SK-N-SH treated with all-trans-retinoic acid at 6 μM for 48 hours (cell line): ENCODE measurements around the gene MIPOL1.
"Not testable (repeated sequence)": the region's sequence is repeated elsewhere in the genome, so short reads cannot be mapped to it uniquely, and the experiment has no call there.

ENCODE experiments used
- ATAC-seq: fragments of 200-7000 bp; cut with Tn5 transposase; 3 replicates; pipeline ENCODE4 v1.9.1; 2020; ENCODE audit warnings: mild to moderate bottlenecking, moderate library complexity
- ARNTL ChIP-seq: fragments of 450-650 bp; formaldehyde crosslinking; IDR thresholded peaks from 2 replicates; pipeline ENCODE4 v1.5.0; 2020; ENCODE audit warnings: low read depth, mild to moderate bottlenecking, moderate library complexity, borderline replicate concordance
- BACH2 ChIP-seq: fragments of 250-450 bp; sonication (Bioruptor Pico); IDR thresholded peaks from 2 replicates; pipeline ENCODE4 v1.9.0; 2021; ENCODE audit warnings: mild to moderate bottlenecking, borderline replicate concordance
- CREB5 ChIP-seq: fragments of 250-450 bp; sonication (Bioruptor Pico); IDR thresholded peaks from 2 replicates; pipeline ENCODE4 v1.5.1; 2020; ENCODE audit warnings: low read depth, mild to moderate bottlenecking, moderate library complexity
- CSDC2 ChIP-seq: fragments of 250-450 bp; sonication (Bioruptor Pico); IDR thresholded peaks from 2 replicates; pipeline ENCODE4 v1.5.0; 2020; ENCODE audit warnings: mild to moderate bottlenecking, moderate library complexity
- CSRNP3 ChIP-seq: fragments of 250-450 bp; sonication (Bioruptor Pico); IDR thresholded peaks from 2 replicates; pipeline ENCODE4 v1.5.1; 2021; ENCODE audit warnings: mild to moderate bottlenecking, moderate library complexity
- ESRRG ChIP-seq: fragments of 250-450 bp; sonication (Bioruptor Pico); IDR thresholded peaks from 2 replicates; pipeline ENCODE4 v1.6.1; 2021; ENCODE audit warnings: mild to moderate bottlenecking
- GLIS3 ChIP-seq: fragments of 250-450 bp; sonication (Bioruptor Pico); IDR thresholded peaks from 2 replicates; pipeline ENCODE4 v1.5.0; 2020; ENCODE audit warnings: mild to moderate bottlenecking, moderate library complexity
- ISL1 ChIP-seq: fragments of 250-450 bp; sonication (Bioruptor Pico); IDR thresholded peaks from 2 replicates; pipeline ENCODE4 v2.1.2; 2022; ENCODE audit warnings: mild to moderate bottlenecking, moderate library complexity
- OSR1 ChIP-seq: fragments of 250-450 bp; sonication (Bioruptor Pico); IDR thresholded peaks from 2 replicates; pipeline ENCODE4 v1.8.0; 2022; ENCODE audit warnings: moderate library complexity, mild to moderate bottlenecking, inconsistent platforms
- PATZ1 ChIP-seq: fragments of 250-450 bp; sonication (Bioruptor Pico); IDR thresholded peaks from 2 replicates; pipeline ENCODE4 v1.8.0; 2020; ENCODE audit warnings: mild to moderate bottlenecking, moderate library complexity, borderline replicate concordance
- POU6F1 ChIP-seq: fragments of 250-450 bp; sonication (Bioruptor Pico); IDR thresholded peaks from 2 replicates; pipeline ENCODE4 v1.8.0; 2021; ENCODE audit warnings: low read depth, mild to moderate bottlenecking, moderate library complexity, borderline replicate concordance
- PPARA ChIP-seq: fragments of 250-450 bp; sonication (Bioruptor Pico); IDR thresholded peaks from 2 replicates; pipeline ENCODE4 v1.5.0; 2020; ENCODE audit warnings: mild to moderate bottlenecking, borderline replicate concordance
- SNAI2 ChIP-seq: fragments of 250-450 bp; sonication (Bioruptor Pico); IDR thresholded peaks from 2 replicates; pipeline ENCODE4 v1.5.0; 2020; ENCODE audit warnings: mild to moderate bottlenecking, moderate library complexity
- TCF4 ChIP-seq: fragments of 250-450 bp; sonication (Bioruptor Pico); IDR thresholded peaks from 2 replicates; pipeline ENCODE4 v1.8.0; 2021; ENCODE audit warnings: mild to moderate bottlenecking, moderate library complexity, borderline replicate concordance
- TOX ChIP-seq: fragments of 250-450 bp; sonication (Bioruptor Pico); IDR thresholded peaks from 2 replicates; pipeline ENCODE4 v1.8.0; 2021; ENCODE audit warnings: mild to moderate bottlenecking, moderate library complexity, borderline replicate concordance
- TSHZ2 ChIP-seq: fragments of 250-450 bp; sonication (Bioruptor Pico); IDR thresholded peaks from 2 replicates; pipeline ENCODE4 v1.5.0; 2020; ENCODE audit warnings: mild to moderate bottlenecking, moderate library complexity
- ZC3H10 ChIP-seq: fragments of 250-450 bp; sonication (Bioruptor Pico); IDR thresholded peaks from 2 replicates; pipeline ENCODE4 v1.5.1; 2021; ENCODE audit warnings: mild to moderate bottlenecking, moderate library complexity
- ZFP3 ChIP-seq: fragments of 250-450 bp; sonication (Bioruptor Pico); IDR thresholded peaks from 2 replicates; pipeline ENCODE4 v1.5.0; 2020; ENCODE audit warnings: mild to moderate bottlenecking, moderate library complexity
- ZFP30 ChIP-seq: fragments of 450-650 bp; formaldehyde crosslinking; IDR thresholded peaks from 2 replicates; pipeline ENCODE4 v1.5.0; 2022; ENCODE audit warnings: mild to moderate bottlenecking, moderate library complexity
- ZNF565 ChIP-seq: fragments of 450-650 bp; formaldehyde crosslinking; conservative IDR thresholded peaks from 2 replicates; pipeline ENCODE4 v1.5.0; 2020; ENCODE audit warnings: low read depth, mild to moderate bottlenecking, moderate library complexity
- ZNF70 ChIP-seq: fragments of 450-650 bp; formaldehyde crosslinking; IDR thresholded peaks from 2 replicates; pipeline ENCODE4 v1.5.0; 2020; ENCODE audit warnings: mild to moderate bottlenecking, moderate library complexity

The MIPOL1 gene

GRCh38 chr14:37202265-37202664, 4.5 kb downstream of the MIPOL1 start:
- no peak for TF ChIP-seq ZNF565
- no peak for TF ChIP-seq BACH2 (CRISPR knock-in tag)
- no peak for TF ChIP-seq CREB5
- TF ChIP-seq SNAI2 (CRISPR knock-in tag), result no peak
- no peak for TF ChIP-seq CSDC2 (CRISPR knock-in tag)
- no peak for TF ChIP-seq TOX (CRISPR knock-in tag)
- no peak for TF ChIP-seq ESRRG (CRISPR knock-in tag)
- TF ChIP-seq ZFP3, result no peak
- TF ChIP-seq TSHZ2 (CRISPR knock-in tag), result no peak
- no peak for TF ChIP-seq OSR1 (CRISPR knock-in tag)
- TF ChIP-seq GLIS3, result no peak
- no peak for ATAC-seq

- no peak for TF ChIP-seq PPARA (CRISPR knock-in tag)
- TF ChIP-seq ARNTL (CRISPR knock-in tag), result no peak
- TF ChIP-seq TCF4, result no peak
- TF ChIP-seq POU6F1 (CRISPR knock-in tag), result no peak
- no peak for TF ChIP-seq ZNF70 (CRISPR knock-in tag)
- no peak for ATAC-seq
Measured at GRCh38 chr14:37202812-37203211, 5.1 kb downstream of the MIPOL1 start.

- TF ChIP-seq TSHZ2 (CRISPR knock-in tag) (no peak), CSRNP3 (CRISPR knock-in tag) (no peak), CREB5 (no peak), PATZ1 (CRISPR knock-in tag) (no peak), PPARA (CRISPR knock-in tag) (no peak), ISL1 (CRISPR knock-in tag) (no peak), TOX (CRISPR knock-in tag) (no peak), OSR1 (CRISPR knock-in tag) (no peak), SNAI2 (CRISPR knock-in tag) (no peak), ESRRG (CRISPR knock-in tag) (no peak), ZC3H10 (CRISPR knock-in tag) (no peak), ZFP30 (CRISPR knock-in tag) (no peak)
- no peak for ATAC-seq
Measured at GRCh38 chr14:37203423-37203822, 5.7 kb downstream of the MIPOL1 start.

- not testable (repeated sequence) for ATAC-seq
Measured at GRCh38 chr14:37205623-37206605, 8.2 kb downstream of the MIPOL1 start.

- not testable (repeated sequence) for ATAC-seq
Measured at GRCh38 chr14:37209617-37210016, 11.9 kb downstream of the MIPOL1 start.
